HTR-8/SVneo (cell line): ENCODE data around the gene PSIP1.

Experiments used
- DNase-seq: peaks from one replicate; pipeline ENCODE4 v3.0.0; 2011; ENCODE audit warnings: low spot score, mixed read lengths; ENCODE audit not compliant: insufficient read length
- FAIRE-seq: peaks from 2 replicates; lab custom pipeline; 2011; peaks lifted over from hg19 to GRCh38; lab: Jason Lieb, UNC

PSIP1 gene

GRCh38 chr9:15509931-15510788, 610 bp downstream of the PSIP1 start:
- no peak for FAIRE-seq
- peak; percentile 7 for DNase-seq

GRCh38 chr9:15505921-15506320, 4.8 kb downstream of the PSIP1 start:
- FAIRE-seq (no peak), DNase-seq (no peak)

DNA sequence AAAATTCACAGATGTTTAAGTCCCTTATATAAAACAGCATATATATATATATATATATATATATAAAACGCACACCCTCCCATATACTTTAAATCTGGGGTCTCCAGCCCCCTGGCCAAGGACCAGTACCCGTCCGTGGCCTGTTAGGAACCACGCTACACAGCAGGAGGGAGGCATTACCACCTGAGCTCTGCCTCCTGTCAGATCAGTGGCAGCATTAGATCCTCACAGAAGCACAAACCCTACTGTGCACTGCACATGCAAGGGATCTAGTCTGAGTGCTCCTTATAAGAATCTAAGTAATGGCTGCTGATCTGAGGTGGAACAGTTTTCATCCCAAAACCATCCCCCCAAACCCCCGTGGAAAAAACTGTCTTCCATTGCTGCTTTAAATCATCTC, 9.0 kb downstream of the PSIP1 start:
- no peak for DNase-seq
- FAIRE-seq, result no peak

DNA sequence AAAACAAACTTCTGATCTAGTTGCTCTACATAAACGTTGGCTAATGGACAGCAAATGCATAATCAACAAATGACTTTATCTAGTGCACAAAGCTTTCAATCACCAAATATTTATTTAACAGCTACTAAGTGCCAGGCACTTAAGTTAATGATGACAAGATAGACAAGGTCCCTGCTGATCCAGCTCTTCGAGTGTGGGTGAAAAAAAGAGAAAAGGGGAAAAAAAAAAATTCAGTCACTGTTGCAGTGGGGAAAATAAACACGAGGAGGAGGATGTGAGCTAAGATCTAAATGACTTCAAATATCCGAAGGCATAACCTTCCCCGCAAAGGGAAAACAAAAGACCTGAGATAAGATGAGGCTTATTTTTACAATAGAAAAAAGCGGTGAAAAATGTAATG, 9.6 kb downstream of the PSIP1 start:
- DNase-seq, result no peak
- FAIRE-seq, result no peak

GRCh38 chr9:15499139-15499538, 11.6 kb downstream of the PSIP1 start:
- DNase-seq (no peak), FAIRE-seq (no peak)

DNA sequence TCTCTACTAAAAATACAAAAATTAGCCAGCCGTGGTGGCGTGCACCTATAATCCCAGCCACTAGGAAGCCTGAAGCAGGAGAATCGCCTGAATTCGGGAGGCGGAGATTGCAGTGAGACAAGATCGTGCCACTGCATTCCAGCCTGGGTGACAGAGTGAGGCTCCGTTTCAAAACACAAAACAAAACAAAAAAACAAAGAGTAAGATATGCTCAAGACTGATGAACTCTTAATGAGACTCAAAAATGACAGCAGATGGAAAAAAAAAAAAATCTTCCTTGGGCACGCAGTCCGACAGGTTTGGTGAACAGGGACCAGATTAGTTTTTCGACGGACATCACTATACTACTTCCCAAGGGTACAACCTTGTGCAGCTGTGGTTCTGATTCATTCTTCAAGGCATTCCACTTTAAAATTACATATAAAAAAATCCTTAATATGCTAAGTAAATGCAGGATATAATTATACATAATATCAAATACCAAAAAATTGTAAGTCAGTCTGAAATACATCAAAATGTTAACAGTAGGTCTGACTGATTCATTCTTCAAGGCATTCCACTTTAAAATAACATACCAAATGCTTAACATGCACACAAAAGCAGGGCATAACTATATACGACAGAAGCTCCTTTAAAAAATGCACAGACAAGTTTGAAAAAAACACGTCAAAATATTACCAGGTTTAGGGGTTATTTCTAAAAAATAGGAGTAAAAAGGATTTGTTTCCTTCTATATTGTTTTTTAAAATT, 12.3 kb downstream of the PSIP1 start:
- FAIRE-seq (no peak), DNase-seq (no peak)

GRCh38 chr9:15492485-15493150, 18.2 kb downstream of the PSIP1 start:
- DNase-seq (no peak), FAIRE-seq (no peak)

GRCh38 chr9:15491950-15492349, 18.8 kb downstream of the PSIP1 start:
- FAIRE-seq (no peak), DNase-seq (no peak)

- no peak for DNase-seq
- no peak for FAIRE-seq
These were observed 24.7 kb downstream of the PSIP1 start for GRCh38 chr9:15485836-15486666.

- DNase-seq (no peak), FAIRE-seq (no peak)
These were observed 26.0 kb downstream of the PSIP1 start for GRCh38 chr9:15484802-15485201.

DNA sequence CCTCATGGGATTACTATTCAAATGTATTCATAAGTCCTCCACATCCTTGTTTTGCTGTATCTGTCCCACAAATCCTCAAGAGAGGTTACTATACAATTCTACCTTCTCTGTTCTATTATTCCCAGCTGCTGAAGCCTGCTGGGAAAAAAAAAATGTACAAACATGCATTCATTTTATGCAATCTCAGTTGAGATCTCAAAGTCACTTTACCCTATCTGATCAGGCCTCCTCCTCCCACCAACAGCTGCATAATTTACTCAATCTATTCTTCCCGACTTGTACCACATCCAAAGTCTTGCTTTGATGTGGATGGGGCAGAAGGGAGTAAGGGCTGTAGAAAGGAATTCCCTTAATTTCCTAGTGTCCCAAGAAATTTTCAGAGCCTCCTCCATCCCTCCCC, 28.6 kb downstream of the PSIP1 start:
- FAIRE-seq, result no peak

GRCh38 chr9:15480028-15480427, 30.7 kb downstream of the PSIP1 start:
- FAIRE-seq (no peak), DNase-seq (no peak)

More for the DNA sequence above, 28.6 kb downstream of the PSIP1 start:
- no peak for DNase-seq

DNA sequence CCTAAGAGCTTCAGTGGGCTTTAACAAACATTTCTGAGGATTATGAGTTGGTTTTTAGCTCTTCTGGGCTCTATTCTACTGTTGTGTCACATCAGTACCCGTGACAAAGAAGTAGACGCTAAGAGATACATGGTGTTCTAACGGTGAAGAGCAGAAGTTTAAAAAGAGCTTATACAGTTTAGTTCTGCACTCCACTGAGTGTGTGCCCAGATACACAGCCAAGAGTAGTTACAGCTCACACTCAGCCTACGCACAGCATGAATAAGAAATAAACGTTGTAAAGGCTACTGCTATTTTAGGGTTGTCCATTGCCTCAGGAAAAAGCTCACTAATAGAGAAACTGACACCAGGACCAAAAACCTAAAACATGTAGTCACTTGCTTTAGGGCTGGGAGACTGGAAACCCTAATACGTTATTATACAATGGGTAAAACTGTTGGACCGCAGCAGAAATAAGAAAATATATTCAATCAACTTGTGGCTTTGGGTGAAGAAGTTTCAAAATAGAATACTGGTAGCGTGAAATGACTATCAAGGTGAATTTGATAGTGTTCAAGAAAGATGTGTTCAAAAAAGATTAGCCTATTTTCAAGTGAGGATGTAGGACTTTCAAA, 34.7 kb downstream of the PSIP1 start:
- DNase-seq, result no peak
- no peak for FAIRE-seq

DNA sequence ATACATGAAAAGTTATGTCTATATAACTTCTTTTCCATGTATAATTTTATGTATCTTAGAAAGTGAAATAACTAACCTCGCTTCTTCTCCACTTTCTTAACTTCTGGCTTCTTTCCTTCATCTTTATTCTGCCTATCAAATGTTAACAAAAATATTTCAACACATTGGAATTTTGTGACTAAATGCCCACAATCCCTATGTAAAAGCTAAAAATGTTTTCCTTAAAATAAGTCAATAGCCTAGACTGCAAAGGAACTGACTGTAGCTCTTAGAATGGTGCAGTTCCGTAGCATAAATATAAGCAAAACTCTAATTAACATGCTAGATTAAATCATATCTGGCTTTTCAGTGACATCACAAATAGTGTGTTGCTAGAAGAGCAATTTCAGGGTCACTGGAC, 40.9 kb downstream of the PSIP1 start:
- no peak for DNase-seq
- no peak for FAIRE-seq

GRCh38 chr9:15469406-15469805, 41.4 kb downstream of the PSIP1 start:
- DNase-seq, result no peak
- FAIRE-seq, result no peak

- DNase-seq (no peak), FAIRE-seq (no peak)
These were observed 42.6 kb downstream of the PSIP1 start for GRCh38 chr9:15468145-15468544.

- FAIRE-seq, result no peak
- DNase-seq, result no peak
These were observed 49.2 kb downstream of the PSIP1 start for GRCh38 chr9:15461601-15462000.

- FAIRE-seq, result no peak
- no peak for DNase-seq
These were observed 49.7 kb downstream of the PSIP1 start for GRCh38 chr9:15461056-15461455.

DNA sequence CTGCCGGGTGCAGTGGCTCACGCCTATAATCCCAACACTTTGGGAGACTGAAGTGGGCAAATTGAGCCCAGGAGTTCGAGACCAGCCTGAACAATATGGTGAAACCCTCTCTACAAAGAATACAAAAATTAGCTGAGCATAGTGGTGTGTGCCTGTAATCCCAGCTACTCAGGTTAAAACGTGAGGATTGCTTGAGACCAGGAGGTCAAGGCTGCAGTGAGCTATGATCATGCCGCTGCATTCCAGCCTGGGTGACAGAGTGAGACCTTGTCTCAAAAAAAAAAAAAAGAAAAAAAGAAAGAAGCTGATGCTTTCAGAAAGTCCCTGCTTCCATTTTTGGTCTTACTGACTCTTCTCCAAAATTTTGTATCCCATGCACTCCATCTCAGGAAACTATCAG, 56.8 kb downstream of the PSIP1 start:
- DNase-seq (no peak), FAIRE-seq (no peak)

- FAIRE-seq, result no peak
- DNase-seq, result no peak
These were observed 66.6 kb downstream of the PSIP1 start for GRCh38 chr9:15444141-15444540.
